ENCODE measurements around the gene USB1. TPM values are rescaled to one million over a fixed set of nuclear protein-coding genes. Genes with fewer than 3 reads are reported as not detected.

Gene USB1
- total RNA-seq, 1 donor from 2014 or later: 39.9 TPM

DNA sequence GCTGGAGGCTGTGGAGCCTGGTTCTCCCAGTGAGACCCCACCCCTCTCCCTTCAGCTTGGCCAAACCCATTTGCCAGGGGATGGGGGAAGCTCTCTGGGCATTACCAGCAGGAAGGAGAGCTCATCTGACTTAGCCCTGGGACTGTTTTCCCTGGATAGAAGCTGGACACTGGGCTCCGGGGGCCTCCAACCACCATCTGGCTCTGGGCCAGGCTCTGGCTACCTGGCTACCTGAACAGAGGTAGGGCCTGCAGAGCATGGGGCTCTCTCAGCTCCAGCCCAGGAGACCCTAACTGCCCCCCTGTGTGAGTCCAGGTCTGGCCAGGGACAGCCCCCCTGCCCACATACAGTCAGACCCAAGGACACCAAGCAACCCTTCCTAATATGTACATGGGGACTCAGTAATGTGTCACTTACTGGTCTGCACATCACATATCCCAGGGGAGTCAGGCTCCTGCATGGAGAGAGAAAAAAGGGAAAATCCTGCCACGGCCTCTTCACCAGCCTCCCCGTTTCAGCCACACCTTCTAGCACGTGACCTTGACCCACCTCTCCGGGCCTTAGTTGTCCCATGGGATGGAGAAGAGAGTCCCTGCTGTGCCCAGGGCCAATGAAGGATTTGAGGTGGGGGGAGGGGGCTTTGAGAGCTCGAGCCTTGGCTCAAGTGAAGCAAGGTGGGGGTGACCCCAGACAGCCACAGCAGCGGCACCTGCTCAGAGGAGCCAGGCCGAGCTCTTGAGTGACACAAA lies 44.1 kb upstream of the USB1 start:
- Histone ChIP-seq H3K36me3 (no peaks in the 10 kb centered on the region), H3K27ac (no peak overlapping the region), H3K4me1 (peaks cover 3% of the 10 kb centered on the region), H3K9me3 (no peaks in the 10 kb centered on the region), H3K27me3 (ENCODE audit: low read depth) (no peaks in the 10 kb centered on the region), H3K4me3 (no peak overlapping the region)
- intact Hi-C loops (cut with DNase I): no loop called here
- TF ChIP-seq, protein P1, sequence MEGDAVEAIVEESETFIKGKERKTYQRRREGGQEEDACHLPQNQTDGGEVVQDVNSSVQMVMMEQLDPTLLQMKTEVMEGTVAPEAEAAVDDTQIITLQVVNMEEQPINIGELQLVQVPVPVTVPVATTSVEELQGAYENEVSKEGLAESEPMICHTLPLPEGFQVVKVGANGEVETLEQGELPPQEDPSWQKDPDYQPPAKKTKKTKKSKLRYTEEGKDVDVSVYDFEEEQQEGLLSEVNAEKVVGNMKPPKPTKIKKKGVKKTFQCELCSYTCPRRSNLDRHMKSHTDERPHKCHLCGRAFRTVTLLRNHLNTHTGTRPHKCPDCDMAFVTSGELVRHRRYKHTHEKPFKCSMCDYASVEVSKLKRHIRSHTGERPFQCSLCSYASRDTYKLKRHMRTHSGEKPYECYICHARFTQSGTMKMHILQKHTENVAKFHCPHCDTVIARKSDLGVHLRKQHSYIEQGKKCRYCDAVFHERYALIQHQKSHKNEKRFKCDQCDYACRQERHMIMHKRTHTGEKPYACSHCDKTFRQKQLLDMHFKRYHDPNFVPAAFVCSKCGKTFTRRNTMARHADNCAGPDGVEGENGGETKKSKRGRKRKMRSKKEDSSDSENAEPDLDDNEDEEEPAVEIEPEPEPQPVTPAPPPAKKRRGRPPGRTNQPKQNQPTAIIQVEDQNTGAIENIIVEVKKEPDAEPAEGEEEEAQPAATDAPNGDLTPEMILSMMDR (IDR thresholded peaks at IDR 0.05): no peak
- no peak for ATAC-seq
- DNase-seq: no peak

DNA sequence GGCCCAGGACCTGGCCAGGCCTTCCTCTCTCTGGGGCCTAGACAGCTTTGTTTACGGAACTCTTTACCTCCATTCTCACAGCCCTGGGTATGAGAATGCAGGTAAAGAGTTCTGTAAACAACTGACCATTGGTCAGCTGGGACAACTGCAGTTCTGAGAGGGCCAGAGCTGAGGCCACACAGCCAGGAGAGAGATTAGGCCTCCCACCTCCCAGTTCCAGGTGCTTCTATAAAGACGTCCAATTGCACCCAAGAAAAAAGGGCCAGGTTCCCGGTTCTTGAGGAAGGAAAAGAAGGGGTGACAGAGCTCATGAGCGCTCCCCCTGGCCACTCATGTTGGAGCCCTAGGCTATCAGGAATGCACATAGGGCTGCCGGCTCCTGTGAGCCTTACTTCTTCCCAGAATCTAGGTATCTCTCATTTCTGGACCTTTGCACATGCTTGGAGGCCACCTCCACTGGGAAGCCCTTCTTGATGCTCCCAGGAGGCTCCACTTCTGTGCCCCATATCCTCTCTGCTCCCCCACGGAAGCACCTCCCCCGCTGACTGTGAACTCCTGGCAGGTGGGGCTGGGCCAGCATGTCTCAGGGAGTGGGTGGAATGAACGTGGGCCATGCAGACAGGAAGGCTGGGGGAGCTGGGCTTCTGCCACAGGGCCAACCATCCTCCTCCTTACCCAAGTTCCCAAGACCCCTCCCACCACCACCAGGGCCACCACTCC lies 43.4 kb upstream of the USB1 start:
- peak in 1 of 2 donors; percentile 57 for ATAC-seq
- TF ChIP-seq, protein P1 (IDR thresholded peaks at IDR 0.05): no peak

DNA sequence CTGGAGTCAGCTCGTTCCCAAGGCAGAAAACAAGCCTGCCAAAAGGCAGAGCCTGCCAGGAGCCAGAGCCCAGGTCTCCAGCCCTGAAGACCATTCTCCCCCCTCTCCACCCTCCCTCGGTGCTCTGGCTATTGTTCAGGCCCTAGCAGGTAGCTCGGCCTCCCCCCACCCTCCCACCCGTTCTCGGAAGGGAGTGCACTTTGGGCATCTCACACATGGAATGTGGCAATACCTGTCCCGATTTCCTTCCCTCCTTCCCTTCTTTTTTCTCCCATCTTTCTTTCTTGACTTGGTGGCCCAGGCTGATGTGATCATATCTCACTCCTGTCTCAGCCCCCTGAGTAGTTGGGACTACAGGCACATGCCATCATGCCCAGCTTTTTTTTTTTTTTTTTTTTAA lies 42.7 kb upstream of the USB1 start:
- DNase-seq: no peak
- Histone ChIP-seq H3K9me3 (no peaks in the 10 kb centered on the region), H3K27me3 (ENCODE audit: low read depth) (no peaks in the 10 kb centered on the region), H3K36me3 (no peaks in the 10 kb centered on the region), H3K4me1 (no peaks in the 10 kb centered on the region), H3K4me3 (no peak overlapping the region), H3K27ac (no peak overlapping the region)
- no peak for ATAC-seq
- TF ChIP-seq, protein P1 (IDR thresholded peaks at IDR 0.05): no peak
- intact Hi-C loops (cut with DNase I): no loop called here

More for the DNA sequence above, 43.4 kb upstream of the USB1 start:
- intact Hi-C loops (cut with DNase I): no loop called here
- no peaks in the 10 kb centered on the region for H3K9me3 ChIP-seq
- peaks cover under 1% of the 10 kb centered on the region for H3K4me1 ChIP-seq
- H3K27me3 ChIP-seq (ENCODE audit: low read depth): no peaks in the 10 kb centered on the region
- no peak overlapping the region for H3K4me3 ChIP-seq
- no peak overlapping the region for H3K27ac ChIP-seq
- DNase-seq: no peak
- H3K36me3 ChIP-seq: no peaks in the 10 kb centered on the region

DNA sequence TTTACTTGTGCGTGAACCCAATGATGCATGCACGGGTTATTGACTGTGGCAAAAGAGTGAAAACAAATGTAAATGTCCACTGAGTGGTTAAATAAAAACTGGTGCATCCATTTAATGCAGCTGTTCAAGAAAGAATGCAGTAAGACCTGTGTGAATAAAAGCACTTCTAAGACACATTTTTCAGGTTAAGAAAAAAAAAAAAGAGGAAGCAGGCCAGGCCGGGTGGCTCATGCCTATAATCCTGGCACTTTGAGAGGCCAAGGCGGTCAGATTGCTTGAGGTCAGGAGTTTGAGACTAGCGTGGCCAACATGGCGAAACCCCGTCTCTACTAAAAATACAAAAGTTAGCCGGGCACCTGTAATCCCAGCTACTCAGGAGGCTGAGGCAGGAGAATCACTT lies 42.1 kb upstream of the USB1 start:
- DNase-seq: no peak
- ATAC-seq: no peak
- Histone ChIP-seq H3K27ac (no peak overlapping the region), H3K9me3 (no peaks in the 10 kb centered on the region), H3K27me3 (ENCODE audit: low read depth) (no peaks in the 10 kb centered on the region), H3K4me1 (no peaks in the 10 kb centered on the region), H3K36me3 (no peaks in the 10 kb centered on the region), H3K4me3 (no peak overlapping the region)
- TF ChIP-seq, protein P1 (IDR thresholded peaks at IDR 0.05): no peak
- intact Hi-C loops (cut with DNase I): no loop called here

DNA sequence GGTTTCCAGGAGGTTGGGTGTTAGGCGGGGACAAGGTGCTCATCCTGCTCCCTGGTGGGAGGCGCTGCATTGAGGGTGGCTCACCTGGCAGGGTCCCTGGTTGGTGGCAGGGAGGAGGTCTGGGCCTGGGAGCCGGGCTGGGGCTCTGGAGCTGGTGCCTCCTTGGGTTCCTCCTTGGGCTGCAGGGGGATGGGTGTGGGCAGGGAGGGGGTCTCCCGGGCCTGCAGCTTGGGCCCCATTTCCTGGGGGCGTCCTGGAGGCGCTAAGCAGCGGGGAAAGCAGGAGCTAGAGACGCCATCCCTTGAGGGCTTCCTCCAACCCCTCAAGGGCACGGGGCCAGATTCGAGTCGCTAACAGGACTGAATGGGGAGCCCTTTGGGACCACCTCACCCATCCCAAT lies 41.4 kb upstream of the USB1 start:
- no peaks in the 10 kb centered on the region for H3K9me3 ChIP-seq
- intact Hi-C loops (cut with DNase I): no loop called here
- DNase-seq: no peak
- no peak overlapping the region for H3K4me3 ChIP-seq
- H3K4me1 ChIP-seq: no peaks in the 10 kb centered on the region
- no peaks in the 10 kb centered on the region for H3K27me3 ChIP-seq (ENCODE audit: low read depth)
- H3K27ac ChIP-seq: no peak overlapping the region
- TF ChIP-seq, protein P1 (IDR thresholded peaks at IDR 0.05): no peak
- no peak for ATAC-seq
- H3K36me3 ChIP-seq: no peaks in the 10 kb centered on the region

Data from lower lobe of right lung (tissue), 2 donors.